Hepatocyte (in vitro differentiated cells): ENCODE results near the gene CHST10. TPM values are rescaled to one million over a fixed set of nuclear protein-coding genes. Genes with fewer than 3 reads are reported as not detected.

Experiments
- DNase-seq: peaks from one replicate; pipeline ENCODE4 v3.0.0-alpha.2; 2016; ENCODE audit warnings: low spot score
- H2AFZ ChIP-seq: fragments of 200-600 bp; sonication (generic); 2 replicates; pipeline ENCODE4 v1.6.0; 2016; ENCODE audit warnings: antibody characterized with exemption, mild to moderate bottlenecking
- H3K27ac ChIP-seq: fragments of 200-600 bp; sonication (generic); 2 replicates; pipeline ENCODE4 v1.5.1; 2016; ENCODE audit warnings: mild to moderate bottlenecking
- H3K27me3 ChIP-seq: fragments of 200-600 bp; sonication (generic); 2 replicates; pipeline ENCODE4 v1.6.1; 2016
- H3K36me3 ChIP-seq: fragments of 200-600 bp; sonication (generic); replicated peaks from 2 replicates; pipeline ENCODE4 v1.5.1; 2016; ENCODE audit warnings: low read depth; ENCODE audit not compliant: insufficient read depth
- H3K4me1 ChIP-seq: fragments of 200-600 bp; sonication (generic); 2 replicates; pipeline ENCODE4 v1.5.1; 2016; ENCODE audit warnings: mild to moderate bottlenecking, moderate library complexity; ENCODE audit not compliant: insufficient read depth
- H3K4me2 ChIP-seq: fragments of 200-600 bp; sonication (generic); 2 replicates; pipeline ENCODE4 v1.6.0; 2016
- H3K4me3 ChIP-seq: fragments of 200-600 bp; sonication (generic); 2 replicates; pipeline ENCODE4 v1.5.1; 2016; ENCODE audit warnings: mild to moderate bottlenecking
- H3K79me2 ChIP-seq: fragments of 200-600 bp; sonication (generic); 2 replicates; pipeline ENCODE4 v1.6.0; 2017; ENCODE audit warnings: mild to moderate bottlenecking
- H3K9me2 ChIP-seq: fragments of 200-600 bp; sonication (generic); replicated peaks from 2 replicates; pipeline ENCODE4 v1.6.0; 2017; ENCODE audit warnings: mild to moderate bottlenecking; ENCODE audit not compliant: insufficient read depth
- H3K9me3 ChIP-seq: fragments of 200-600 bp; sonication (generic); 2 replicates; pipeline ENCODE4 v1.5.1; 2016; ENCODE audit warnings: low read depth, mild to moderate bottlenecking
- H4K20me1 ChIP-seq: fragments of 200-600 bp; sonication (generic); 2 replicates; pipeline ENCODE4 v1.6.0; 2016; ENCODE audit warnings: mild to moderate bottlenecking; ENCODE audit not compliant: insufficient read depth, poor library complexity, severe bottlenecking
- EZH2 ChIP-seq: fragments of 200-600 bp; sonication (generic); IDR thresholded peaks from 2 replicates; pipeline ENCODE4 v1.6.1; 2016; ENCODE audit warnings: antibody characterized with exemption, mild to moderate bottlenecking, borderline replicate concordance
- EZH2phosphoT487 ChIP-seq: fragments of 200-600 bp; sonication (generic); IDR thresholded peaks from one replicate; pipeline ENCODE4 v1.6.1; 2018; ENCODE audit warnings: antibody characterized with exemption, mild to moderate bottlenecking, low read depth, moderate library complexity; ENCODE audit not compliant: unreplicated experiment, severe bottlenecking
- WGBS: methylation state at CpG from one replicate; pipeline ENCODE4 v1.1.6; 2016; ENCODE audit warnings: low lambda C conversion rate; ENCODE audit errors: missing lambda C conversion rate; 5-methylcytosine and 5-hydroxymethylcytosine counted together
- polyA plus RNA-seq: library from polyadenylated mRNA; unstranded; fragments of >200 nt; fragmentation: Nextera tagmentation; extraction: Ambion mirVana; gene quantifications from 2 replicates; pipeline ENCODE4 v1.2.1, GENCODE V29; 2016
- total RNA-seq: library from RNA; depleted of rRNA; stranded (reverse); fragments of >200 nt; gene quantifications from 2 replicates; pipeline ENCODE4 v1.2.3, GENCODE V29; 2014
- TF ChIP-seq, protein P1 (sequence below): fragments of 200-600 bp; sonication (generic); IDR thresholded peaks from 2 replicates; pipeline ENCODE4 v1.5.1; 2016; ENCODE audit warnings: antibody characterized with exemption, mild to moderate bottlenecking; ENCODE audit not compliant: poor library complexity

The CHST10 gene
- total and polyA plus RNA-seq, 2 experiments from 2014 or later = 8.0 to 15.3 TPM

- Histone ChIP-seq H3K4me3 (no peak overlapping the region), H2AFZ (no peak overlapping the region), H3K4me2 (no peak overlapping the region), H4K20me1 (no peaks in the 10 kb centered on the region), H3K27me3 (no peaks in the 10 kb centered on the region), H3K9me2 (no peaks in the 10 kb centered on the region), H3K79me2 (no peaks in the 10 kb centered on the region), H3K4me1 (no peaks in the 10 kb centered on the region), H3K36me3 (no peaks in the 10 kb centered on the region), H3K9me3 (no peaks in the 10 kb centered on the region), H3K27ac (no peak overlapping the region)
- TF ChIP-seq, protein P1, sequence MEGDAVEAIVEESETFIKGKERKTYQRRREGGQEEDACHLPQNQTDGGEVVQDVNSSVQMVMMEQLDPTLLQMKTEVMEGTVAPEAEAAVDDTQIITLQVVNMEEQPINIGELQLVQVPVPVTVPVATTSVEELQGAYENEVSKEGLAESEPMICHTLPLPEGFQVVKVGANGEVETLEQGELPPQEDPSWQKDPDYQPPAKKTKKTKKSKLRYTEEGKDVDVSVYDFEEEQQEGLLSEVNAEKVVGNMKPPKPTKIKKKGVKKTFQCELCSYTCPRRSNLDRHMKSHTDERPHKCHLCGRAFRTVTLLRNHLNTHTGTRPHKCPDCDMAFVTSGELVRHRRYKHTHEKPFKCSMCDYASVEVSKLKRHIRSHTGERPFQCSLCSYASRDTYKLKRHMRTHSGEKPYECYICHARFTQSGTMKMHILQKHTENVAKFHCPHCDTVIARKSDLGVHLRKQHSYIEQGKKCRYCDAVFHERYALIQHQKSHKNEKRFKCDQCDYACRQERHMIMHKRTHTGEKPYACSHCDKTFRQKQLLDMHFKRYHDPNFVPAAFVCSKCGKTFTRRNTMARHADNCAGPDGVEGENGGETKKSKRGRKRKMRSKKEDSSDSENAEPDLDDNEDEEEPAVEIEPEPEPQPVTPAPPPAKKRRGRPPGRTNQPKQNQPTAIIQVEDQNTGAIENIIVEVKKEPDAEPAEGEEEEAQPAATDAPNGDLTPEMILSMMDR = no peak
- TF ChIP-seq EZH2 = no peak
- 50% methylated on average over 1 of the region's 1 CpG for WGBS
- DNase-seq = no peak
Observed at GRCh38 chr2:100423631-100424030, 6.2 kb upstream of the CHST10 start.

DNA sequence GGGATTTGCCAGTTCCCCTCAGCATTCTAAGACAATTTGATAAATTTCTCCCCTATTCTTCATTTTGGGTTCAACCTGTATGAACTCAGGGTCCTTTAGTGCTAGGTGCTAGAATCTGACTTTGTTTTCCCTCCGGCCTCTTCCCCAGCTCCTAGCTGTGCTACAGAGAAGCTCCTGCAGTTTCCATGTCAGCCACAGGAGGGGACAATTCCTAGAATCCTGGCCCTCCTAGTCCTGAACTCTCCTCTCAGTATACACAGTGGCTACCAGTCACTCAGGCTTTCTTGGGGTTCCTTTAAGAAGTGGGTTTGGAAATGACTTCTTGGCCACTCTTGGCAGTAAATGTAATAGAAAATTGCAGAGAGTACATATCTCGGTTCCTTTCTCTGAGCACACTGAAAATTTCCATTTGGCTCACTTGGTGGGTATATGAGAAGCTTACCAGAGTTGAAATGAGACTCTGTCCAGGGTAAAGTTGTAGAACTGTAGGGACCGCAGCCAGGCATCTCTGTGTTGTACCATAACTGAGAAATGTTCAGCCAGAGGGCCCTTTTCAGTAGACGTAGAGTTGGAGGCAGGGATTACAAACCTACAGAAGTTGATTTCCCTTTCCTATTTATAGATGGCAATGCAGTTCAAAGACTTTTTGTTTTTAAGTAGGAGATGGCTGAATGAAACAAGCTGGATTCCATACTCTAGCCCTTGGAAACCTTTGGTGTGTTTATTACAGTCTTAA is 5.0 kb upstream of the CHST10 start:
- Histone ChIP-seq H3K79me2 (no peaks in the 10 kb centered on the region), H3K36me3 (no peaks in the 10 kb centered on the region), H2AFZ (no peak overlapping the region), H3K4me1 (no peaks in the 10 kb centered on the region), H3K9me2 (no peaks in the 10 kb centered on the region), H3K27ac (no peak overlapping the region), H3K9me3 (no peaks in the 10 kb centered on the region), H3K4me3 (no peak overlapping the region), H3K4me2 (no peak overlapping the region), H4K20me1 (no peaks in the 10 kb centered on the region), H3K27me3 (no peaks in the 10 kb centered on the region)
- TF ChIP-seq, protein P1 = peak; percentile 47
- no peak for TF ChIP-seq EZH2phosphoT487
- TF ChIP-seq EZH2 = no peak
- 80% methylated on average over 4 of the region's 4 CpGs for WGBS
- DNase-seq = peak; percentile 62

- no peaks in the 10 kb centered on the region for H3K9me3 ChIP-seq
- H3K79me2 ChIP-seq = peaks cover 9% of the 10 kb centered on the region
- H2AFZ ChIP-seq = no peak overlapping the region
- 72% methylated on average over 3 of the region's 3 CpGs for WGBS
- no peak for DNase-seq
- H4K20me1 ChIP-seq = no peaks in the 10 kb centered on the region
- no peak for TF ChIP-seq EZH2
- TF ChIP-seq, protein P1 = no peak
- TF ChIP-seq EZH2phosphoT487 = no peak
- no peaks in the 10 kb centered on the region for H3K36me3 ChIP-seq
- H3K4me1 ChIP-seq = peaks cover 4% of the 10 kb centered on the region
- H3K4me3 ChIP-seq = no peak overlapping the region
- H3K27me3 ChIP-seq = no peaks in the 10 kb centered on the region
- H3K9me2 ChIP-seq = no peaks in the 10 kb centered on the region
- H3K4me2 ChIP-seq = no peak overlapping the region
- no peak overlapping the region for H3K27ac ChIP-seq
Observed at GRCh38 chr2:100419915-100420314, 2.4 kb upstream of the CHST10 start.
